ENCODE measurements around the gene BCAT1. TPM values are rescaled to one million over a fixed set of nuclear protein-coding genes. Genes with fewer than 3 reads are reported as not detected.

Gene BCAT1
- total and polyA plus RNA-seq, 2 donors from 2014 or later = 1.3 to 15.5 TPM

- Histone ChIP-seq H3K9me3 (ENCODE audit: control insufficient read depth in 2 of 3, insufficient read depth in 1 of 3, low read length in 3 of 3) (no peaks in the 10 kb centered on the region), H3K27ac (ENCODE audit: low read depth in 2 of 2, low read length in 2 of 2) (no peak overlapping the region), H3K27me3 (ENCODE audit: control insufficient read depth, insufficient read depth, low read length) (no peaks in the 10 kb centered on the region), H3K36me3 (ENCODE audit: control insufficient read depth in 2 of 3, insufficient read depth in 3 of 3, low read length in 3 of 3) (no peaks in the 10 kb centered on the region), H3K4me1 (ENCODE audit: control insufficient read depth in 2 of 3, insufficient read depth in 2 of 3, low read depth in 1 of 3, low read length in 3 of 3) (peaks cover 0 to 4% (median 0%) of the 10 kb centered on the region in 3 donors), H3K9ac (ENCODE audit: low read length in 3 of 3) (no peak overlapping the region), H3K4me3 (ENCODE audit: low read length in 3 of 3) (peak overlapping the region in 1 of 3 donors; percentile 50)
- FAIRE-seq (no peak), DNase-seq (no peak)
- intact Hi-C loops (cut with DNase I) = no loop called here
- TF ChIP-seq, protein P1, sequence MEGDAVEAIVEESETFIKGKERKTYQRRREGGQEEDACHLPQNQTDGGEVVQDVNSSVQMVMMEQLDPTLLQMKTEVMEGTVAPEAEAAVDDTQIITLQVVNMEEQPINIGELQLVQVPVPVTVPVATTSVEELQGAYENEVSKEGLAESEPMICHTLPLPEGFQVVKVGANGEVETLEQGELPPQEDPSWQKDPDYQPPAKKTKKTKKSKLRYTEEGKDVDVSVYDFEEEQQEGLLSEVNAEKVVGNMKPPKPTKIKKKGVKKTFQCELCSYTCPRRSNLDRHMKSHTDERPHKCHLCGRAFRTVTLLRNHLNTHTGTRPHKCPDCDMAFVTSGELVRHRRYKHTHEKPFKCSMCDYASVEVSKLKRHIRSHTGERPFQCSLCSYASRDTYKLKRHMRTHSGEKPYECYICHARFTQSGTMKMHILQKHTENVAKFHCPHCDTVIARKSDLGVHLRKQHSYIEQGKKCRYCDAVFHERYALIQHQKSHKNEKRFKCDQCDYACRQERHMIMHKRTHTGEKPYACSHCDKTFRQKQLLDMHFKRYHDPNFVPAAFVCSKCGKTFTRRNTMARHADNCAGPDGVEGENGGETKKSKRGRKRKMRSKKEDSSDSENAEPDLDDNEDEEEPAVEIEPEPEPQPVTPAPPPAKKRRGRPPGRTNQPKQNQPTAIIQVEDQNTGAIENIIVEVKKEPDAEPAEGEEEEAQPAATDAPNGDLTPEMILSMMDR (IDR thresholded peaks at IDR 0.05; ENCODE audit: borderline replicate concordance, extremely low read depth, insufficient read depth) = no peak
Measured at GRCh38 chr12:24795699-24796347, 153.1 kb downstream of the BCAT1 start.

DNA sequence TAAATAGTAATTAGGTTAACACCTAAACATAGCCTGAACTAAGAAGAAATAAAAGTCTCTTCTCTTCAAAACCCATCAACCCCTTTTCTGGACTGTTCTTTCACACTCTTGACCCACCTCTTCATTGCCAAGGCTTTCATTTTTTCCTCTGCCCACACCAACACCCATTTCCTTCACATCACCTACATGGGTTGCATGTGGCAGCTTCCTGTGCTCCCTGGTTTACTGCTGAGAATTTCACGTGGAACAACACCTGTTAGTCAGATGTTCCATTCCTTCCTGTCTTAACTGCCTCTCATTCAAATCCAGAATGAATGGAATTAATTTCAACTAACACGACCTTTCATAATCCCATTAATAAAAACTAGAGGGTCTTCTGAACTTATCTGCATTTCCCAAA, 157.3 kb downstream of the BCAT1 start:
- TF ChIP-seq, protein P1 (IDR thresholded peaks at IDR 0.05; ENCODE audit: borderline replicate concordance, extremely low read depth, insufficient read depth) = no peak
- FAIRE-seq (no peak), DNase-seq (no peak)
- no peaks in the 10 kb centered on the region for H3K4me1 ChIP-seq (ENCODE audit: control insufficient read depth in 2 of 3, insufficient read depth in 2 of 3, low read depth in 1 of 3, low read length in 3 of 3)
- no peak overlapping the region for H3K27ac ChIP-seq (ENCODE audit: low read depth in 2 of 2, low read length in 2 of 2)
- intact Hi-C loops (cut with DNase I) = no loop called here
- no peaks in the 10 kb centered on the region for H3K27me3 ChIP-seq (ENCODE audit: control insufficient read depth, insufficient read depth, low read length)
- H3K9ac ChIP-seq (ENCODE audit: low read length in 3 of 3) = no peak overlapping the region
- H3K4me3 ChIP-seq (ENCODE audit: low read length in 3 of 3) = no peak overlapping the region
- H3K9me3 ChIP-seq (ENCODE audit: control insufficient read depth in 2 of 3, insufficient read depth in 1 of 3, low read length in 3 of 3) = no peaks in the 10 kb centered on the region
- no peaks in the 10 kb centered on the region for H3K36me3 ChIP-seq (ENCODE audit: control insufficient read depth in 2 of 3, insufficient read depth in 3 of 3, low read length in 3 of 3)

GRCh38 chr12:24788886-24789285, 160.0 kb downstream of the BCAT1 start:
- no peak overlapping the region for H3K9ac ChIP-seq (ENCODE audit: low read length in 3 of 3)
- no peak overlapping the region for H3K27ac ChIP-seq (ENCODE audit: low read depth in 2 of 2, low read length in 2 of 2)
- H3K9me3 ChIP-seq (ENCODE audit: control insufficient read depth in 2 of 3, insufficient read depth in 1 of 3, low read length in 3 of 3) = no peaks in the 10 kb centered on the region
- TF ChIP-seq, protein P1 (IDR thresholded peaks at IDR 0.05; ENCODE audit: borderline replicate concordance, extremely low read depth, insufficient read depth) = no peak
- intact Hi-C loops (cut with DNase I) = no loop called here
- no peaks in the 10 kb centered on the region for H3K27me3 ChIP-seq (ENCODE audit: control insufficient read depth, insufficient read depth, low read length)
- H3K4me3 ChIP-seq (ENCODE audit: low read length in 3 of 3) = no peak overlapping the region
- H3K4me1 ChIP-seq (ENCODE audit: control insufficient read depth in 2 of 3, insufficient read depth in 2 of 3, low read depth in 1 of 3, low read length in 3 of 3) = no peaks in the 10 kb centered on the region
- FAIRE-seq (no peak), DNase-seq (no peak)
- no peaks in the 10 kb centered on the region for H3K36me3 ChIP-seq (ENCODE audit: control insufficient read depth in 2 of 3, insufficient read depth in 3 of 3, low read length in 3 of 3)

All from kidney (tissue), 14 donors.